SK-N-SH (cell line): ENCODE measurements around the gene SNX24. TPM values are rescaled to one million over a fixed set of nuclear protein-coding genes. Genes with fewer than 3 reads are reported as not detected.

Experiments used
- CTCF ChIA-PET: fragments of 300-600, 350-600 bp; formaldehyde crosslinking; extraction: SDS; loops from one replicate; lab custom pipeline; 2021; lab: Yijun Ruan, JAX
- POLR2A ChIA-PET: fragments of 350-600 bp; sonication (Branson Sonifier 250); formaldehyde crosslinking; extraction: SDS; loops from one replicate; lab custom pipeline; 2020; ENCODE audit warnings: antibody characterized with exemption, inconsistent platforms; lab: Yijun Ruan, JAX
- DNase-seq: peaks from one replicate; pipeline ENCODE4 v3.0.0; 2012
- H2AFZ ChIP-seq: fragments of 200-600 bp; sonication (generic); 2 replicates; pipeline ENCODE4 v1.8.1; 2016; ENCODE audit warnings: antibody characterized with exemption, mild to moderate bottlenecking, low read depth
- H3F3A ChIP-seq: fragments of 200-600 bp; sonication (generic); replicated peaks from 2 replicates; pipeline ENCODE3; 2016; ENCODE audit warnings: antibody characterized with exemption, mild to moderate bottlenecking; ENCODE audit not compliant: insufficient read depth
- H3K27ac ChIP-seq, 2 experiments: fragments of 200-500 bp in 1 of 2; fragments of 200-600 bp in 1 of 2; sonication (Bioruptor generic) in 1 of 2; sonication (generic), shearing (Covaris generic) in 1 of 2; 2 replicates each; pipeline versions ENCODE4 v1.5.1 to v1.6.1; 2014 to 2016; ENCODE audit warnings: low read depth in 2 of 2, inconsistent platforms in 1 of 2, low read length in 1 of 2, mild to moderate bottlenecking in 1 of 2, mixed read lengths in 1 of 2
- H3K27me3 ChIP-seq: fragments of 200-600 bp; sonication (generic), shearing (Covaris generic); 2 replicates; pipeline ENCODE4 v1.6.1; 2016; ENCODE audit warnings: mixed run types; ENCODE audit not compliant: insufficient read depth
- H3K36me3 ChIP-seq, 2 experiments: fragments of 200-500 bp in 1 of 2; fragments of 200-600 bp in 1 of 2; sonication (Bioruptor generic) in 1 of 2; sonication (generic) in 1 of 2; replicated peaks in 1 of 2; 2 replicates each; pipeline versions ENCODE3 to v1.5.1; 2014 to 2016; ENCODE audit warnings: low read length in 1 of 2, mild to moderate bottlenecking in 1 of 2; ENCODE audit not compliant: insufficient read depth in 2 of 2, control insufficient read depth in 1 of 2
- H3K4me1 ChIP-seq, 2 experiments: fragments of 200-500 bp in 1 of 2; fragments of 200-600 bp in 1 of 2; sonication (Bioruptor generic) in 1 of 2; sonication (generic), shearing (Covaris generic) in 1 of 2; 2 replicates each; pipeline versions ENCODE4 v1.5.1 to v1.6.1; 2014 to 2016; ENCODE audit warnings: low read depth in 1 of 2, low read length in 1 of 2, mixed run types in 1 of 2; ENCODE audit not compliant: insufficient read depth in 2 of 2, control insufficient read depth in 1 of 2
- H3K4me2 ChIP-seq: fragments of 200-600 bp; sonication (generic), shearing (Covaris generic); 2 replicates; pipeline ENCODE4 v1.6.1; 2017; ENCODE audit warnings: mixed run types
- H3K4me3 ChIP-seq, 2 experiments: fragments of 200-500 bp in 1 of 2; fragments of 200-600 bp in 1 of 2; sonication (Bioruptor generic) in 1 of 2; sonication (generic), shearing (Covaris generic) in 1 of 2; 2 replicates each; pipeline versions ENCODE4 v1.5.1 to v1.8.1; 2014 to 2016; ENCODE audit warnings: low read depth in 2 of 2, inconsistent platforms in 1 of 2, low read length in 1 of 2, mild to moderate bottlenecking in 1 of 2, mixed read lengths in 1 of 2, moderate library complexity in 1 of 2
- H3K79me2 ChIP-seq: fragments of 200-600 bp; sonication (generic); 2 replicates; pipeline ENCODE4 v1.8.1; 2017; ENCODE audit warnings: mild to moderate bottlenecking; ENCODE audit not compliant: insufficient read depth
- H3K9ac ChIP-seq: fragments of 200-600 bp; sonication (generic); 2 replicates; pipeline ENCODE4 v1.6.1; 2017; ENCODE audit warnings: mixed run types
- H3K9me2 ChIP-seq: fragments of 200-600 bp; sonication (generic); 2 replicates; pipeline ENCODE4 v1.6.1; 2017; ENCODE audit warnings: mixed run types
- H3K9me3 ChIP-seq: fragments of 200-600 bp; sonication (generic); 2 replicates; pipeline ENCODE4 v1.6.1; 2017; ENCODE audit warnings: mixed run types, mild to moderate bottlenecking, moderate library complexity
- H4K20me1 ChIP-seq: fragments of 200-600 bp; sonication (generic); 2 replicates; pipeline ENCODE4 v1.6.1; 2017; ENCODE audit warnings: mild to moderate bottlenecking, mixed run types; ENCODE audit not compliant: insufficient read depth
- CHD2 ChIP-seq: fragments of 150-350 bp; IDR thresholded peaks from 2 replicates; pipeline ENCODE4 v1.6.1; 2018; ENCODE audit warnings: low read length; ENCODE audit not compliant: partially characterized antibody
- CTCF ChIP-seq: fragments of 200-600 bp; sonication (generic); IDR thresholded peaks from 2 replicates; pipeline ENCODE4 v1.6.1; 2017; ENCODE audit warnings: antibody characterized with exemption, mild to moderate bottlenecking, moderate library complexity
- ELF1 ChIP-seq: IDR thresholded peaks from 2 replicates; pipeline ENCODE4 v1.4.0; 2012
- EZH2phosphoT487 ChIP-seq: fragments of 200-600 bp; sonication (generic); IDR thresholded peaks from 2 replicates; pipeline ENCODE4 v1.6.1; 2017; ENCODE audit warnings: low read depth, mixed run types, mild to moderate bottlenecking, antibody characterized with exemption, moderate library complexity, borderline replicate concordance
- FOXM1 ChIP-seq: IDR thresholded peaks from 2 replicates; pipeline ENCODE4 v1.4.0; 2012; ENCODE audit warnings: low read depth, mild to moderate bottlenecking
- GABPA ChIP-seq: IDR thresholded peaks from 2 replicates; pipeline ENCODE4 v1.4.0; 2012; ENCODE audit warnings: low read depth, mild to moderate bottlenecking
- JUND ChIP-seq: IDR thresholded peaks from 2 replicates; pipeline ENCODE4 v1.4.0; 2012
- MAX ChIP-seq: IDR thresholded peaks from 2 replicates; pipeline ENCODE4 v1.4.0; 2012; ENCODE audit warnings: low read depth
- MXI1 ChIP-seq: IDR thresholded peaks from 2 replicates; pipeline ENCODE4 v1.6.1; 2012; ENCODE audit warnings: mild to moderate bottlenecking, low read depth, low read length, improper control_type of control experiment
- NFIC ChIP-seq: IDR thresholded peaks from 2 replicates; pipeline ENCODE4 v1.4.0; 2012; ENCODE audit warnings: borderline replicate concordance
- NRF1 ChIP-seq: IDR thresholded peaks from 2 replicates; pipeline ENCODE4 v1.6.1; 2012; ENCODE audit warnings: low read depth, mild to moderate bottlenecking, low read length
- PBX3 ChIP-seq: IDR thresholded peaks from 2 replicates; pipeline ENCODE4; 2012
- POLR2AphosphoS5 ChIP-seq: IDR thresholded peaks from 2 replicates; pipeline ENCODE4 v1.6.1; 2012; ENCODE audit warnings: low read depth, low read length
- REST ChIP-seq: IDR thresholded peaks from 2 replicates; pipeline ENCODE4 v1.6.1; 2012; ENCODE audit warnings: mild to moderate bottlenecking, low read depth, low read length, moderate library complexity
- SIN3A ChIP-seq: IDR thresholded peaks from 2 replicates; pipeline ENCODE4 v1.6.1; 2012; ENCODE audit warnings: low read depth, mild to moderate bottlenecking, low read length, moderate library complexity, borderline replicate concordance
- TAF1 ChIP-seq: IDR thresholded peaks from 2 replicates; pipeline ENCODE4 v1.6.1; 2012; ENCODE audit warnings: low read depth, mild to moderate bottlenecking, low read length, moderate library complexity, borderline replicate concordance
- TCF12 ChIP-seq: IDR thresholded peaks from 2 replicates; pipeline ENCODE4 v1.4.0; 2012
- USF1 ChIP-seq: IDR thresholded peaks from 2 replicates; pipeline ENCODE4 v1.4.0; 2012; ENCODE audit warnings: low read depth, borderline replicate concordance
- USF2 ChIP-seq: fragments of 150-350 bp; IDR thresholded peaks from 2 replicates; pipeline ENCODE4 v1.6.1; 2017; ENCODE audit warnings: antibody characterized with exemption, low read length, low read depth, borderline replicate concordance
- ZBTB33 ChIP-seq: IDR thresholded peaks from 2 replicates; pipeline ENCODE4 v1.4.0; 2012; ENCODE audit warnings: low read depth, borderline replicate concordance
- polyA plus RNA-seq, 3 experiments: library from polyadenylated mRNA; depleted of rRNA; stranded (reverse); fragments of >200 nt; gene quantifications; 2 replicates each; pipeline ENCODE4 v1.2.3, GENCODE V29; 2012

SNX24 gene
- polyA plus RNA-seq, 1 of the 3 experiments (the other 2 are of a cell fraction) = 8.2 TPM

GRCh38 chr5:122897283-122897602 is 51.8 kb downstream of the SNX24 start:
- no peaks in the 10 kb centered on the region for H3K27me3 ChIP-seq
- CTCF ChIA-PET = interaction anchor here (0.6 to 2.9 kb wide), 11 partner anchors 18 to 381 kb away, joined by 3 to 11 read pairs (median 3); partner anchors contain the start of gene SNX24
- H3K9me3 ChIP-seq = no peaks in the 10 kb centered on the region
- no peaks in the 10 kb centered on the region for H3K36me3 ChIP-seq
- no peak overlapping the region for H3K4me2 ChIP-seq
- peaks cover 16% of the 10 kb centered on the region; the same call in 1 of the 2 replicates for H3K79me2 ChIP-seq
- H3F3A ChIP-seq = peaks cover 12% of the 10 kb centered on the region
- TF ChIP-seq USF2 = no peak
- TF ChIP-seq ELF1 = no peak
- no peak for TF ChIP-seq MXI1
- TF ChIP-seq POLR2AphosphoS5 = no peak
- no peak for TF ChIP-seq EZH2phosphoT487
- no peak for TF ChIP-seq MAX
- TF ChIP-seq JUND = no peak
- TF ChIP-seq REST = no peak
- no peak for TF ChIP-seq USF1
- TF ChIP-seq SIN3A = no peak
- no peak for TF ChIP-seq TAF1
- TF ChIP-seq CTCF = no peak
- TF ChIP-seq NRF1 = no peak
- TF ChIP-seq NFIC = no peak
- no peak for TF ChIP-seq PBX3
- no peak for TF ChIP-seq CHD2
- no peak for TF ChIP-seq TCF12
- TF ChIP-seq ZBTB33 = no peak
- no peak for TF ChIP-seq FOXM1
- TF ChIP-seq GABPA = no peak
- DNase-seq = no peak
- POLR2A ChIA-PET = no interaction called here
- no peak overlapping the region for H3K9ac ChIP-seq
- no peaks in the 10 kb centered on the region for H3K9me2 ChIP-seq
- H3K27ac ChIP-seq = no peak overlapping the region
- H3K4me3 ChIP-seq = peak overlapping the region in 1 of 2 experiments; percentile 49; a peak in 1 of 4 replicates
- no peak overlapping the region for H2AFZ ChIP-seq
- H4K20me1 ChIP-seq = no peaks in the 10 kb centered on the region
- H3K4me1 ChIP-seq = peaks cover 0 to 6% of the 10 kb centered on the region in 2 experiments; a peak in 1 of 4 replicates
